Kidney (tissue), 14 donors: ENCODE measurements around the gene SALL1. TPM values are rescaled to one million over a fixed set of nuclear protein-coding genes. Genes with fewer than 3 reads are reported as not detected.

Experiments
- DNase-seq, 5 donors: peaks; one replicate each; pipeline ENCODE4 v3.0.0-alpha.2; 2013 to 2020
- FAIRE-seq: peaks from 2 replicates; lab custom pipeline; 2012; peaks lifted over from hg19 to GRCh38; lab: Jason Lieb, UNC
- H3K27ac ChIP-seq, 2 donors: one replicate each; pipeline ENCODE4 v1.7.0; 2013; ENCODE audit warnings: low read depth in 2 of 2, low read length in 2 of 2, inconsistent platforms in 1 of 2
- H3K27me3 ChIP-seq: one replicate; pipeline ENCODE4 v1.7.1; 2013; ENCODE audit warnings: low read length, inconsistent platforms; ENCODE audit not compliant: control insufficient read depth, insufficient read depth
- H3K36me3 ChIP-seq, 3 donors: one replicate each; pipeline versions ENCODE4 v1.7.0 to v1.7.1; 2013; ENCODE audit warnings: low read length in 3 of 3, control low read depth in 1 of 3, inconsistent platforms in 1 of 3; ENCODE audit not compliant: insufficient read depth in 3 of 3, control insufficient read depth in 2 of 3
- H3K4me1 ChIP-seq, 3 donors: one replicate each; pipeline versions ENCODE4 v1.7.0 to v1.7.1; 2013; ENCODE audit warnings: low read length in 3 of 3, inconsistent platforms in 1 of 3, low read depth in 1 of 3; ENCODE audit not compliant: control insufficient read depth in 2 of 3, insufficient read depth in 2 of 3
- H3K4me3 ChIP-seq, 3 donors: one replicate each; pipeline versions ENCODE4 v1.7.0 to v1.8.1; 2013; ENCODE audit warnings: low read length in 3 of 3, control low read depth in 1 of 3, inconsistent platforms in 1 of 3
- H3K9ac ChIP-seq, 3 donors: one replicate each; pipeline versions ENCODE4 v1.7.0 to v1.7.1; 2013; ENCODE audit warnings: low read length in 3 of 3, control low read depth in 1 of 3, inconsistent platforms in 1 of 3
- H3K9me3 ChIP-seq, 3 donors: one replicate each; pipeline versions ENCODE4 v1.7.0 to v1.7.1; 2013; ENCODE audit warnings: low read length in 3 of 3, control low read depth in 1 of 3, inconsistent platforms in 1 of 3; ENCODE audit not compliant: control insufficient read depth in 2 of 3, insufficient read depth in 1 of 3
- CTCF ChIP-seq: IDR thresholded peaks from 3 replicates; pipeline ENCODE4 v1.5.1; 2012; ENCODE audit warnings: mild to moderate bottlenecking, moderate library complexity, borderline replicate concordance; ENCODE audit not compliant: insufficient read depth; ENCODE audit errors: extremely low read depth
- intact Hi-C: fragments of 100-400 bp; cut with DNase I; formaldehyde crosslinking; loops from one replicate; pipeline ENCODE4 v1.11.1; 2022
- polyA plus RNA-seq: library from polyadenylated mRNA; stranded (reverse); fragments of 350-450 nt; fragmentation: Illumina TruSeq; extraction: RNeasy Lipid Tissue Mini Kit (QIAGEN cat#74804); gene quantifications from one replicate; pipeline ENCODE4 v1.2.3, GENCODE V29; 2014; ENCODE audit warnings: low read depth, low replicate concordance; ENCODE audit not compliant: insufficient read depth
- total RNA-seq: library from RNA; stranded (reverse); fragmentation: NEBNext Ultra II Directional; extraction: Animal tissue kit (Norgen Biotek cat#: 25700); gene quantifications from one replicate; pipeline ENCODE4 v1.2.1, GENCODE V29; 2021
- donor health status: control.
- donor health status: control.
- donor health status: control.
- donor health status: control.
- donor health status: control.
- donor health status: DM: yes; HTN: yes; CAD: no.
- donor health status: Normal renal cell carcinoma (clear cell type).

SALL1 gene
- total and polyA plus RNA-seq, 2 donors from 2014 or later: 15.3 to 75.3 TPM

GRCh38 chr16:51152691-51153576, 1.9 kb upstream of the SALL1 start:
- peak overlapping the region; percentile 85 to 87 (median 86) for H3K4me3 ChIP-seq
- H3K9ac ChIP-seq: peak overlapping the region; percentile 71 to 98 (median 83)
- no peaks in the 10 kb centered on the region for H3K36me3 ChIP-seq
- peaks cover 3% of the 10 kb centered on the region for H3K27me3 ChIP-seq
- peaks cover 3 to 10% (median 6%) of the 10 kb centered on the region in 3 donors for H3K4me1 ChIP-seq
- no peak for TF ChIP-seq CTCF
- DNase-seq (peak in 2 of 5 donors; percentile 56 to 64), FAIRE-seq (no peak)
- H3K9me3 ChIP-seq: no peaks in the 10 kb centered on the region
- H3K27ac ChIP-seq: peak overlapping the region; percentile 94 to 97
- intact Hi-C loops: no loop called here

- TF ChIP-seq CTCF: no peak
- peak overlapping the region; percentile 94 to 97 for H3K27ac ChIP-seq
- peak; percentile 96 to 97 (median 97) for DNase-seq
Observed at GRCh38 chr16:51151961-51152663, 1.0 kb upstream of the SALL1 start.

GRCh38 chr16:51151435-51151960, 428 bp upstream of the SALL1 start:
- H3K27ac ChIP-seq: peak overlapping the region; percentile 94 to 97
- H3K4me1 ChIP-seq: peaks cover 0 to 4% (median 0%) of the 10 kb centered on the region in 3 donors
- H3K36me3 ChIP-seq: no peaks in the 10 kb centered on the region
- no peaks in the 10 kb centered on the region for H3K9me3 ChIP-seq
- DNase-seq (peak; percentile 94 to 97 (median 96)), FAIRE-seq (no peak)
- intact Hi-C loops: no loop called here
- TF ChIP-seq CTCF: no peak
- peak overlapping the region in 1 of 3 donors; percentile 78 for H3K9ac ChIP-seq
- H3K4me3 ChIP-seq: peak overlapping the region in 1 of 3 donors; percentile 87
- H3K27me3 ChIP-seq: peaks cover 3% of the 10 kb centered on the region

More at GRCh38 chr16:51151961-51152663, 1.0 kb upstream of the SALL1 start:
- H3K4me3 ChIP-seq: peak overlapping the region; percentile 51 to 87 (median 65)
- FAIRE-seq: no peak
- no peaks in the 10 kb centered on the region for H3K9me3 ChIP-seq
- no peaks in the 10 kb centered on the region for H3K36me3 ChIP-seq
- H3K27me3 ChIP-seq: peaks cover 3% of the 10 kb centered on the region
- peaks cover 0 to 4% (median 3%) of the 10 kb centered on the region in 3 donors for H3K4me1 ChIP-seq
- intact Hi-C loops: no loop called here
- H3K9ac ChIP-seq: peak overlapping the region; percentile 13 to 98 (median 42)
